GM18858 (cell line): Measurements from ENCODE around the gene CNN2.

Source experiments
- ATAC-seq: cut with Tn5 transposase; IDR thresholded peaks from one replicate; pipeline ENCODE4 v1.9.1; 2021; ENCODE audit not compliant: unreplicated experiment

CNN2 gene

DNA sequence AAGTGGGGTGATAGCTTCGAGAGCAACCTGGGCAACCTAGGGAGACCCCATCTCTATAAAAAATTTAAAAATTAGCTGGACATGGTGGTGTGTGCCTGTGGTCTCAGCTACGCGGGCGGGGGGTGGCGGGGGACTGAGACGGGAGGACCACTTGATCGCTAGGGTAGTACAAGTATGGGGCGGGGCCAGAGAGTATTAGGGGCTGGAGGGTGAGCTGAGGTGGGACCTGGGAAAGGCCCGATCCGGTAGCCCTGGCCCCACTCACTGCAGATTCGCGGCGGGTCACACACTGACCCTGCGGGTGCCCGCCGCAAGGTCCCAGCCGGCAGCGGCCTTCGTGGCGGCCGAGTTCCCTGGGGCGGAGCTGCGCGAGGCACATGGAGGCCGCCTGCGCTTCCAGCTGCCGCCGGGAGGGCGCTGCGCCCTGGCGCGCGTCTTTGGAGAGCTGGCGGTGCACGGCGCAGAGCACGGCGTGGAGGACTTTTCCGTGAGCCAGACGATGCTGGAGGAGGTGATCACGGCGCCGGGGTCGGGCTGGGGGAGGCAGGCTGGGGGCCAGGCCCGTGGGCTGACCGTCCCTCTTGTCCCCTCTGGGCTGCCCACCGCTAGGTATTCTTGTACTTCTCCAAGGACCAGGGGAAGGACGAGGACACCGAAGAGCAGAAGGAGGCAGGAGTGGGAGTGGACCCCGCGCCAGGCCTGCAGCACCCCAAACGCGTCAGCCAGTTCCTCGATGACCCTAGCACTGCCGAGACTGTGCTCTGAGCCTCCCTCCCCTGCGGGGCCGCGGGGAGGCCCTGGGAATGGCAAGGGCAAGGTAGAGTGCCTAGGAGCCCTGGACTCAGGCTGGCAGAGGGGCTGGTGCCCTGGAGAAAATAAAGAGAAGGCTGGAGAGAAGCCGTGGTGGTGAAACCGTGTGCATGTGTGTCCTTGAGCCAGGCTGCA is 38.5 kb downstream of the CNN2 start:
- ATAC-seq: no peak

DNA sequence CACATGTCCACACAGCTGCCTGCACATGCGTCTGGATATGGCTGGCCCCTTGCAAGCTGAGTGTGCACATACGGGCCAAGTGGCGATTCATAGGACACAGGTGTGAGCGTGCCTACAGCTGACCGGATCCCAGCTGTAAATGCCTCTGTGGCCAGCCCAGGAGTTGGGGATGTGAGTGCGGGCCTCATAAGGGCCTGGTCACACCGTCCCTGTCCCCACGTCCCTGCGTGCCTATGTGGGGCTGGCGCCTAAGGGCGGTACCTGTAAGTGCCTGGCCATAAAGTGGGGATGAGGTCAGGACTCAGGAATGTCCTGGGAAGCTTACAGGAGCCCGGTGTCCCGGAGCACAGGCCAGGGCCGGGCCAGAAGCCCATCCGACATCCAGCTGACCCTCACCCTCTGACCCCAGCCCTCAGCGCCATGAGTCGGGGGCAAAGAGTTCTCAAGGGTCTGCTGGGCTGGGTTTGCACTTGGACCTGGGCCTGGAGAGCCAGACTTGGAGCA is 39.2 kb downstream of the CNN2 start:
- no peak for ATAC-seq

DNA sequence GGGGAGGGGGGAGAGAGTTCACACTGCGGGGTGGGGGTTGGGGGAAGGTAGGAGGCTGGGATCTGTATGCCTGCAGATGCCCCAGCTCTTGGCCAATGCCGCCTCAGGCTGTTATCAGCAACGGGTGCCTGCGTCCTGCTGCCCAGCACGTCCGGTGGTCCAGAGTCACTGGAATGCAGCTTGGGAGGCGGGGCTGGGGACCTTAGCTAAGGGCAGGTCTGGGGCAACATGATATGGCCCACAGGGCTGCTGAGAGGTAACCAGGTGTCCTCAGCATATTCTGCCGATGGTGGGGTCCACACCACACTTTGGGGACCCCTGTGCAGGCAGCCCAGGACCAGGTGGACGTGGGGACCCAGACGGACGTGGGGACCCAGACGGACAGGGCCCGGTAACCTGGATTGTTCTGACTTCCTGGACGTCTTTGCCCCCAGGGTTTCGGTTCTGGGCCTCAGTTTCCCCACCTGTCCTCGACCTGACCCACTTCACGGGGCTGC is 39.9 kb downstream of the CNN2 start:
- ATAC-seq: no peak

DNA sequence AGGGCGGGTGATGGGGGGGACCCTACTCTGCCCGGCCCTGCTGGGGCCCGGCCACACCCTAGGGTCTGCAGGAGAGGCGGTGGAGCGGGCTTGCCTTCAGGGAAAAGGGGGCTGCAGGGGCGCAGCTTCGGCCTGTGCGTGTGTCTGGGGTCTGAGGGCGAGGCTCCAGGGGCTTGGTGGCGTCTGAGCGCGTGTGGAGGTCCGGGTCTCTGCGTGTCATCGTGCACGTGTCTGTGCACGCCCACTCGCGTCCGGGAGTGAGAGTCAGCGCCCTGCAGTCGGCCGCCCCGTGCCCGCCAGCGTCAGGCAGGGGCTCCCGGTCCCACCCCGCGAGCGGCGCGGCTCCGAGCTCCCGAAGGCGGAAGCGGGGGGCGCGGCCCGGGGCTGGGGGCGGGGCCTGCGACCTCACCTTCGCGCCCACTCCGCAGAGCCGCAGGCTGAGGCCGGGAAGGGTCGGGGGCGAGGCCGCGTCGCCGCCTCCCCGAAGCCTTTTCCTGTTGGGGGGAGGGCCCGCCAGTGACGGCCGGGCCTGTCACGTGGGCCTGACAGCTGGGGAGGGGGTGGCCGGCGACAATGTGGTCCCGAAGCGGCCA is 40.4 kb downstream of the CNN2 start, which contains the start of gene ARHGAP45:
ARHGAP45 (plus strand) TSS at position 420 of the 593 bp plus-strand sequence. CDS start 239 bp downstream, outside the sequence.
- no peak for ATAC-seq

DNA sequence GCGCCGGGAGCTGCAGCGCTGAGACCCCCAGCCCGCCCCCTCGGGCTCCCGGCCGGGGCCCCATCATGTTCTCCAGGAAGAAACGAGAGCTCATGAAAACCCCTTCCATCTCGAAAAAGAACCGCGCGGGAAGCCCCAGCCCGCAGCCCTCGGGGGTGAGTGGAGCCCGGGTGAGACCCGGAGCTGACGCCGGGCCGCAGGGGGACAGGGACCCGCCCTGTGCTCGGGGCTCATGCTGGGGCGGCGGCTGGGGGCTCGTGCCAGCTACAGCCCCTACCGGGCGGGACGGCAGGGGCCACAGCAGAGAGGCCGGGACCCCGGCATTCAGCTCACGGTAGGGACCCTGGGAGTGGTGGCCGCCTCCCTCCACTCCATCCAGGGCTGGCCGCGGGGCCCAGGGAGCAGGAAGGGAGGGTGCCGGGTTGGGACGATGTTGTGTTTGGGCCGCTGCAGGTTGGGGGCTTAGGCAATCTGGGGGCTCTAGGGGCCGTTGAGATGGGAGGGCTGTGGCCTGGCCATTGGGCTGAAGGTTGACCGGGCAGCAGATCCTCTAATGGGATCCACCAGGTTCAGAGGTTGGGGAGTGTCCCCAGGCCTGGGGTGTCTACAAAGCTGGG is 41.0 kb downstream of the CNN2 start:
- ATAC-seq: no peak

DNA sequence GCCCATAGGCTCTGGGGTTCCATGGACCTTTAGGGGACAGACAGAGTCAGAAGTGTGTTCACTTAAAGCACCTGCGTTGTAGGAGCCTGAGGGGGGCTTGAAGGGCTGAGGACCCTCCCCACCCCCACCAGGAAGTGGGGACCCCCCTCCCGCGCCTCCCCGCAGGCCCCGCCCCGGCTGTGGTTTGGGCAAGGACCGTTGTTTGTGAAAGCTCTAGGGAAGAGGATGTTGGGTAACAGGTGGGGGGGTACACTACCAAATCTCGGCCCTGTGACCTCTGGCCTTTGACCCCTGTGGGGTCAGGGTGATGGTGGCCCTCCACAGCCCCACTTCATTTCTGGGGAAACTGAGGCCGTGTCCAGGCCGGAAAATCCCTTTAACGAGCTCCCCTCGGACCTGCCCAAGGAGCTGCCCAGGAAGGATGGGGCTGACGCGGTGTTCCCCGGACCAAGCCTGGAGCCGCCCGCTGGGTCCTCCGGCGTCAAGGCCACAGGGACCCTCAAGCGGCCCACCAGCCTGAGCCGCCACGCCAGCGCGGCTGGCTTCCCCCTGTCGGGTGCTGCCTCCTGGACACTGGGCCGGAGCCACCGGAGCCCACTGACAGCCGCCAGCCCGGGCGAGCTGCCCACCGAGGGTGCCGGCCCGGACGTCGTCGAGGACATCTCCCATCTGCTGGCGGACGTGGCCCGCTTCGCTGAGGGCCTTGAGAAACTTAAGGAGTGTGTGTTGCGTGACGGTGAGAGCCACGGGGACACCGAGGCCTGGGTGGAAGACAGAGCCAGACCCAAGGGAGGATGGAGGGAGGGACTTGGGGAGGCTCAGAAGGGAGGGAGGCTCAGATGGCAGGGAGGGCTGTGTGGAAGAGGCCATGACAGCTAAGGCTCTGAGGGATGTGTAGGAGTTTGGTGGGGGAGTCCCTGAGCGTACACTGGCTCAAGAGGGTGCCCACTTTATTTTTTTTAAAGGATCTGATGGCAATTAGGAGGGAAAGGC is 41.9 kb downstream of the CNN2 start:
- no peak for ATAC-seq

DNA sequence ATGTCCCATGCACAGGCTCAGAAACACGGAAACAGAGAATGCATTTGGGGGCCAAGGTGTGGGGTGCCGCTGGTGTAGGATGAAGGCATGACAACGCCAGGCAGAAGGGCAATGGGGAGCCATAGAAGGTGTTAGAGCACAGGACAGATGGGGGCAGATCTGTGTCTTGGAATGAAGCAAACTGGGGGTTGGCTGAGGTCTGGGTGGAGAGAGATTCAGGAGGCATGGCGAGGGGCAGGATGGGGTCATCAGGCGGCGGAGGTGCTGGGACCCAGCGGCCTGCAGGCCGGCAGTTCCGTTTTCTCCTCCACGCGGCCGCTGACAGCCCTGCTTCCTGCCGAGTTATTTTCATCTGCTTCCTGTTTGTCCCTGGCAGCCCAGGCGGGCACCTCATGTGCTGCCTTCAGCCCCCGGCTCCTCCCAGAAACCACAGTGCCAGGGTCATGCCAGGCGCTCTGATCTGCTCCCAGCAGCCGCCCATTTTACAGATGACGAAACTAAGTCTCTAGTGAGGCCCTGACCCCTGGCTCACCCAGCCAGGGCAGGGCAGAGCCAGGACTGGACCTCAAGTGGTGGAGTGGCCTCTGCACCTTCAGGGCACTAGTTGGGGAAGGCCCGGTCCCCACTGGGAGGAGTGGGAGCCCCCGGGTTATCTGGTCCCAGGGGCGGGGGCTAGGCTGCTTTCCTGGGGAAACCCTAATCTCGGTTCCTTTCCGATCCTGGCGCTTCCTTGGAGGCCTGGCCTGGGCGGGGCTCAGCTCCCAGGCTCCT is 42.8 kb downstream of the CNN2 start:
- ATAC-seq: no peak

DNA sequence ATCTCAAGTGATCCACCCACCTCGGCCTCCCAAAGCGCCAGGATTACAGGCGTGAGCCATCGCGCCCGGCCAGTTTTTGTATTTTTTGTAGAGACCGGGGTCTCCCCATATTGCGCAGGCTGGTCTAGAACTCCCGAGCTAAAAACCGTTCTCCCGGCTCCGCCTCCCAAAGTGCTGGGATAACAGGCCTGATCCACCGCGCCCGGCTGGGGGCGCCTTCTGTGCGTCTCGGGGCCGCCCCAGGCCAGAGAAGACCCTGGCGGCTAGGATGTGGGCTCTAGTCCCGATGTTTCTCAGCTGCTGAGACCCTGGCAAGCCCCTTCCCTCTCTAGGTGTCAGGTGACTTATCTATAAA is 44.1 kb downstream of the CNN2 start:
- no peak for ATAC-seq

DNA sequence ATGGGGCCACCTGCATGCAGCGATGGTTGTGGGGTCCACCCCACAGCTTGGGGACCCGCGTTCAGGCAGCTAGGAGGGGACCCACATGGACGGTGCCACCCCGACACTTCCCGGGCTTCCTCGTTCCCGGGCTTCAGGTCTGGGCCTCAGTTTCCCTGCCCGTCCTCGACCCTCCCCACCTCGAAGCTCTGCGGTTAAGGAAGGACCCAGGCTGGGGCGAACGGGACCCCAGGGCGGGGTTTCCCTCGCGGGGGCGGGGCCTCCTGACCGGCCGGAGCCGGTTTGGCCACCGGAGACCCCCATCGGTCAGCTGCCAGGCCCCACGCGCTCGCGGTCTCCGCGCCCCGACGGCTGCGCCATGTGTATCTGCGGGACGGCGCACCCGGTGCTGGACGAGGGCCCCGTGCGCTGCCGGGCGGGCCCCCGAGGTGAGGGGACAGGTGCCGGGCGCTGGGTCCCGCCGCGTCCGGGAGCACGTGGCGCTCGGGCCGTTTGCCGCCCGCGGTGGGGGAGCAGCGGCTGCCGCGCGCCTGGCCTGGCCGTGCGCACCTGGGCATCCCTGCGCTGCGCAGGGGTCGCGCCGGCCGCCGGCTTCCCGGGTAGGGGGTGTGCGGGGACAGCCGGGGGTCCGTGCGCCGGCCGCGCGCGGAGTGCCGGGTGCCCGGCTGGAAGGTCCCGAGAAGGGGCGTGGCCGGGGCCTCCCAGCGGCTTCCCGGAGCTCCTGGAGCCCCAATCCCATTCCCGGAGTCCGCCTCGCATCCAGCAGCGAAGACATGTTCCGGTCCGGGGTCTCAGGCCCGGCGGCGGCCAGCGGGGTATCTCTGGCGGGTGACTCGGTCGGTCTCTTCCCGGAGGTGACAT is 44.8 kb downstream of the CNN2 start:
- no peak for ATAC-seq

DNA sequence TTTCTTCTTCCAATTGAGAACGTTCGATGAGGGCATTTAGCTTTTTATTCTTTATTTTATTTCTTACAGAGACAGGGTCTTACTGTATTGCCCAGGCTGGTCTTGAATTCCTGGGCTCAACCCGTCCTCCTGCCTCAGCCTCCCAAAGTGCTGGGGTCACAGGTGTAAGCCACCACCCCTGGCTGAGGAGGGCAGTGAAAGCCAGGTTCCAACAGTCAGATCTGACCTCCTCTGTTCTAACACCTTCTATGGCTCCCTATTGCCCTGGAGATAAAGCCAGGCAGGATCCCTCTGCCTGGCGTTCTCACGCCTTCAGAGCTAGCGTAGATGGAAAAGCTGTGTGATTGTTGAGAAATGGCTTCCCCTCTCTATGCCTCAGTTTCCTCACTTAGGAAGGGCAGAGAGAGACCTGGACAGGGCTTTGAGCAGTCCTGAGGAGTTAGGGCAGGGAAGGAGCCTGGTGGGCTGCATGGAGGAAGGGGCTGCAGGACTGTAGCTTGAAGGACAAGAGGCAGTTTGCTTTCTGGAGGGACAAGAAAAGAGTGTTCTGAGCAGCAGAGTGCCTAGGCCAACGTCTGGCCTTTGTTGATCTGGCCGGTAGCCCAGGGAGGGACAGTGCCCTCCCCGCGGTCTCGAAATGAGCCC is 46.1 kb downstream of the CNN2 start:
- no peak for ATAC-seq

DNA sequence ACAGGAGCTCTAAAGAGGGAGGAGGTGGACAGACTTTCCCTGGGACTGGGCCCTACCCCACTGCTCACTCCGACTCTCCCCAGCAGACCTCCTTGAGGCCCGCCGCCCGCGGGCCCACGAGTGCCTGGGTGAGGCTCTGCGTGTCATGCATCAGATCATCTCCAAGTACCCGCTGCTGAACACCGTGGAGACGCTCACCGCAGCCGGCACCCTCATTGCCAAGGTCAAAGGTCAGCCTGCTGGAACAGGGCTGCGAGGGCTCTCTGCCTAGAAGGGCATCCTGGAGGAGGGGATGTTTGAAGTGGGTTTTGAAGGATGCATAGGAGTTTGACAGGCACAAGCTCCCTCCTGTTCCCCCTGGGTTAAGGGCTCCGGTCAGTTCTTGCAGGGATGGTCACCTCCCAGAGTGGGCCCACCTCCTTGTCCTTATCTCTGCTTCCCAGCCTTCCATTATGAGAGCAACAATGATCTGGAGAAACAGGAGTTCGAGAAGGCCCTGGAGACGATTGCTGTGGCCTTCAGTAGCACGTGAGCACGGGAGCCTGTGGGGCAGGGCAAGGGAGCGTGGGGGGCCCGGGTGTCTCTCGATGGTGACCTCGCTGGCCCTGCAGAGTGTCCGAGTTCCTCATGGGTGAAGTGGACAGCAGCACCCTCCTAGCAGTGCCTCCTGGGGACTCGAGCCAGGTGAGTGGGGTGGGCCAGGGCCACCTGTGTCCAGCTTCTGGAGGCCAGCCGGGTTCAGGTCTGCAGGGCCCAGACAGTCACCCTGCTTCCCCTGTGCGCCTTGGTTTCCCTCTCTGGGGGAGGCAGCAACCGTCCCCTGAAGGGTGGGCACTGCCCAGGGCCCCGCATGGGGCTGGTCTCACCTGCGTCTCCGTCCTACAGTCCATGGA is 46.9 kb downstream of the CNN2 start:
- ATAC-seq: no peak

DNA sequence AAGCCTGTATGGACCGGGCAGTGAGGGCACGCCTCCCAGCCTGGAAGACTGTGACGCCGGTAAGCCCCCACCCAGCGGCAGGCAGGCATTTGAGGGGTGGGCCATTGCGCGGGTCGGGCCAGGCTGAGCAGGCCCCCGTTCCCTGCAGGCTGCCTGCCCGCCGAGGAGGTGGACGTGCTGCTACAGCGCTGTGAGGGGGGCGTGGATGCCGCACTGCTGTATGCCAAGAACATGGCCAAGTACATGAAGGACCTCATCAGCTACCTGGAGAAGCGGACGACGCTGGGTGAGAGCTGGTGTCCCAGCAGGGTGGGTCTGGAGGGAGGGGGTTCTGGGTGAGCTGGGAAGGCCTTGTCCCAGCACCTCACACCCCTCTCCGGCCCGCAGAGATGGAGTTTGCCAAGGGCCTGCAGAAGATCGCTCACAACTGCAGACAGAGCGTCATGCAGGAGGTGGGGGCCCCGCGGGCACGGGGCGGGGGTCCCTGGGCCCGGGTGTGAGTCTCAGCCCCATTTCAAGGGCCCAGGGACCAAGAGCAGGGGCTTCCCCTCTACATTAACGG is 47.6 kb downstream of the CNN2 start:
- no peak for ATAC-seq

DNA sequence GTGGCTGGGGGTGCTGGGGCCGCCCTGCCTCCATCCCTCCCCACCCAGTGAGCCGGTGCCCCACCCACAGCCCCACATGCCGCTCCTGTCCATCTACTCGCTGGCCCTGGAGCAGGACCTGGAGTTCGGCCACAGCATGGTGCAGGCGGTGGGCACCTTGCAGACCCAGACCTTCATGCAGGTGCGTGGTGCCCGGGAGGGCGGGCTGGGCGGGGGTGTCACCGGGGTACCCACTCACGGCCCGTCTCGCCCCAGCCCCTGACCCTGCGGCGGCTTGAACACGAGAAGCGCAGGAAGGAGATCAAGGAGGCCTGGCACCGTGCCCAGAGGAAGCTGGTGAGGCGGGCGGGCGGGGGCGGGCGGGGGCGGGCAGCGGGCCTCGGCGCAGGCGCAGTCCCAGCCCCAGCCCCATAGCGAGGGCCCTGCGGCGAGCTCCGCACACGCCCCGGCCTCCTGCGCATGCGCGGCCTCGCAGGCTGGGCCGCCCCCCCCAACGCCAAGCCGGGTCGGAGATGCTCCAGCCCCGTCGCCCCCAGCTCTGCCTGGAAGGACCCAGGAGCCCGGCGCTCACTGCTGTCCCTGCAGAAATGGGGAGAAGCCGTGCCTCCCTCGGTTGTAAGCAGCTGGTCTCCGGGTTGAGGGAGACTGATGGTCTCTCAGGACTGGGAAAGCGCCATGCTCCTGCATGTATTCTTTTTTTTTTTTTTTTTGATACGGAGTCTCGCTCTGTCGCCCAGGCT is 48.3 kb downstream of the CNN2 start:
- no peak for ATAC-seq

DNA sequence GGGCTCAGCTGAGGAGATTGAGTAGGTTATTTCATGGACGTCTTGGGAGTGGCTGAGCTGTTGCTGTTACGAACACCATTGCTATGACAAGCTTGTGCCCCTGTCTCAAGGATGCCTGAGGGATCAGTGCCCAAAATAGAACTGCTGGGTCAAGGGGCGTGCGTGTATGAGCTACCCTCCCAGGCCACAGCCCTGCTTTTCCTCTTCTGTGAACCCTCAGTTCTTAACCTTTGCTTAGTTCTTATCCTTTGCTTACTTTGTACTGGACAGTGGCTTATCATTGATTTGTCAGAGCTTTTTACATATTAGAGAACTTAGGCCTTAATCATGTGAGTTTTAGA is 49.6 kb downstream of the CNN2 start:
- no peak for ATAC-seq

DNA sequence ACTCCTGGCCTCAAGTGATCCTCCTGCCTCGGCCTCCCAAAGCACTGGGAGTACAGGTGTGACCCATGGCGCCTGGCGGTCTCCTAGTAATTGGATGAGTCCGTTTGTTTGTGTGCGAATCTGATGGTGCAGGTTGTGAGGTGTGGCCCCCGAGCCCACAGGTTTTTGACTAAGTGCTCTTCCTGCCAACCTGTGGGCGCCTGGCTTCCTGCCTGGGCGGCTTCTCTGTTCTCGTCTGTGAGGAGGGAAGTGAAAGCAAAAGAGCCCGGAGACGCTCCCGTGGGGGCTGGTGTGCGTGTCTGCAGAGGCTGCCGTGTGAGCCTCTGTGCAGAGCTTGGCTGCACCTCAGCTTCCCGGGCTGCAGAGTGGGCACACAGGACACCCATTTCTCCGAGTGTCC is 50.5 kb downstream of the CNN2 start:
- ATAC-seq: peak; percentile 50

DNA sequence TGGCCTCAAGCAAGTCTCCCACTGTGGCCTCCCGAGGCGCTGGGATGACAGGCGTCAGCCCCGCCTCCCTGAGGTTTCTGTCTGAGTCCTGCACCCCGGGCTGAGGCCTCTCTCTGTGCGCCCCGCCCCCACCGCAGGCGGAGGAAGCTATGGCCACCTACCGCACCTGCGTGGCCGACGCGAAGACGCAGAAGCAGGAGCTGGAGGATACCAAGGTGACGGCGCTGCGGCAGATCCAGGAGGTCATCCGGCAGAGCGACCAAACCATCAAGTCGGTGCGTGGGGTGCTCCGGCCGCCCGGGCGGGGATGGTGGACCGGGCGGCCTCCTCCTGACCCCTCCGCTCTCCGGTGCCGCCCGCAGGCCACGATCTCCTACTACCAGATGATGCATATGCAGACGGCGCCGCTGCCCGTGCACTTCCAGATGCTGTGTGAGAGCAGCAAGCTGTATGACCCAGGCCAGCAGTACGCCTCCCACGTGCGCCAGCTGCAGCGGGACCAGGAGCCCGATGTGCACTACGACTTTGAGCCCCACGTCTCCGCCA is 53.2 kb downstream of the CNN2 start:
- ATAC-seq: no peak
